PFSK-1 (cell line): ENCODE results near the gene SERPINA5.

Experiments
- POLR2AphosphoS5 ChIP-seq: IDR thresholded peaks from 2 replicates; pipeline ENCODE4 v1.6.1; 2012; ENCODE audit warnings: low read depth, mild to moderate bottlenecking, control low read depth, low read length, moderate library complexity
- REST ChIP-seq, 2 experiments: IDR thresholded peaks; 2 replicates each; pipeline versions ENCODE4 v1.6.1 to v1.8.0; 2011 to 2012; ENCODE audit warnings: low read depth in 2 of 2, low read length in 2 of 2, control low read depth in 1 of 2, inconsistent platforms in 1 of 2, mild to moderate bottlenecking in 1 of 2, moderate library complexity in 1 of 2; ENCODE audit not compliant: insufficient read depth in 1 of 2
- SIN3A ChIP-seq: IDR thresholded peaks from 2 replicates; pipeline ENCODE4 v1.6.1; 2012; ENCODE audit warnings: mild to moderate bottlenecking, low read length, moderate library complexity, borderline replicate concordance; ENCODE audit not compliant: insufficient read depth
- TAF1 ChIP-seq: IDR thresholded peaks from 2 replicates; pipeline ENCODE4 v1.6.1; 2012; ENCODE audit warnings: low read length, control low read depth, borderline replicate concordance; ENCODE audit not compliant: insufficient read depth

- TF ChIP-seq POLR2AphosphoS5 = no peak
- TF ChIP-seq REST (IDR thresholded peaks at IDR 0.05; ENCODE audit: insufficient read depth in 1 of 2, low read depth in 2 of 2, low read length in 2 of 2) = no peak
- no peak for TF ChIP-seq SIN3A
- TF ChIP-seq TAF1 = no peak
Observed at GRCh38 chr14:94638961-94639817, 58.0 kb downstream of the SERPINA5 start.
